K562 (cell line): ENCODE results near the gene CTCFL. TPM values are rescaled to one million over a fixed set of nuclear protein-coding genes. Genes with fewer than 3 reads are reported as not detected.

Experiments used
- BHLHE40 ChIP-seq: IDR thresholded peaks from 2 replicates; pipeline ENCODE4 v1.6.1; 2011; ENCODE audit warnings: low read length, improper control_type of control experiment
- CHD4 ChIP-seq: fragments of 200-600 bp; sonication (generic); IDR thresholded peaks from 3 replicates; pipeline ENCODE4 v1.6.1; 2012; ENCODE audit warnings: low read depth, mild to moderate bottlenecking, mixed read lengths, low read length, inconsistent platforms; ENCODE audit not compliant: insufficient read depth, insufficient replicate concordance, poor library complexity, severe bottlenecking
- DPF2 ChIP-seq: fragments of 450-650 bp; IDR thresholded peaks from 2 replicates; pipeline ENCODE4 v1.6.1; 2016
- FOXK1 ChIP-seq: sonication (generic); formaldehyde crosslinking; IDR thresholded peaks from 2 replicates; pipeline ENCODE4 v1.8.0; 2022; ENCODE audit warnings: missing genetic modification reagents, mild to moderate bottlenecking, borderline replicate concordance
- GTF2E2 ChIP-seq: fragments of 200-800 bp; sonication (Bioruptor generic); IDR thresholded peaks from 2 replicates; pipeline ENCODE4 v1.6.1; 2016; ENCODE audit warnings: missing genetic modification characterization, missing compliant biosample characterization
- KDM2B ChIP-seq: fragments of 250-450 bp; sonication (Bioruptor Pico); IDR thresholded peaks from 2 replicates; pipeline ENCODE4 v1.8.0; 2021; ENCODE audit warnings: mild to moderate bottlenecking, moderate library complexity
- NFE2 ChIP-seq: IDR thresholded peaks from 2 replicates; pipeline ENCODE4 v1.6.1; 2014; ENCODE audit warnings: antibody characterized with exemption, low read depth
- PHTF2 ChIP-seq: fragments of 250-450 bp; sonication (Bioruptor Pico); IDR thresholded peaks from 2 replicates; pipeline ENCODE4 v1.5.0; 2021; ENCODE audit warnings: mild to moderate bottlenecking
- RBBP5 ChIP-seq: fragments of 200-600 bp; sonication (generic); IDR thresholded peaks from 2 replicates; pipeline ENCODE4 v1.6.1; 2012; ENCODE audit warnings: borderline replicate concordance, mild to moderate bottlenecking, low read length, control low read depth, inconsistent platforms; ENCODE audit not compliant: insufficient read depth, poor library complexity, severe bottlenecking
- TAL1 ChIP-seq: fragments of 450-650 bp; IDR thresholded peaks from 2 replicates; pipeline ENCODE4 v1.6.1; 2016; ENCODE audit warnings: mild to moderate bottlenecking
- TRIM24 ChIP-seq, 2 experiments: fragments of 450-650 bp; IDR thresholded peaks; 2 replicates each; pipeline ENCODE4 v1.6.1; 2016
- UBTF ChIP-seq, 2 experiments: IDR thresholded peaks; 2 replicates each; pipeline ENCODE4 v1.6.1; 2012; ENCODE audit warnings: improper control_type of control experiment in 2 of 2, low read depth in 2 of 2, low read length in 2 of 2, borderline replicate concordance in 1 of 2
- ZEB2 ChIP-seq: fragments of 450-650 bp; IDR thresholded peaks from 2 replicates; pipeline ENCODE4 v1.6.1; 2016
- ZFP1 ChIP-seq: fragments of 450-650 bp; formaldehyde crosslinking; IDR thresholded peaks from 2 replicates; pipeline ENCODE4 v1.4.0; 2020; ENCODE audit warnings: mild to moderate bottlenecking, mixed read lengths
- ZFPM2 ChIP-seq: fragments of 250-450 bp; sonication (Bioruptor Pico); IDR thresholded peaks from 2 replicates; pipeline ENCODE4 v1.5.1; 2022; ENCODE audit warnings: mild to moderate bottlenecking
- ZNF134 ChIP-seq: fragments of 250-450 bp; sonication (Bioruptor Pico); conservative IDR thresholded peaks from 2 replicates; pipeline ENCODE4 v1.4.0; 2020
- ZNF311 ChIP-seq: fragments of 250-450 bp; sonication (Bioruptor Pico); IDR thresholded peaks from 2 replicates; pipeline ENCODE4 v1.4.0; 2020; ENCODE audit warnings: mild to moderate bottlenecking, moderate library complexity
- ZNF584 ChIP-seq: fragments of 200-800 bp; sonication (Bioruptor generic); IDR thresholded peaks from 2 replicates; pipeline ENCODE4 v1.6.1; 2016; ENCODE audit warnings: low read depth, mild to moderate bottlenecking, missing genetic modification characterization, missing compliant biosample characterization
- ZNF592 ChIP-seq: fragments of 450-650 bp; IDR thresholded peaks from 2 replicates; pipeline ENCODE4 v1.6.1; 2017; ENCODE audit warnings: antibody characterized with exemption, mild to moderate bottlenecking
- ZNF639 ChIP-seq, 2 experiments: fragments of 200-800 bp in 1 of 2; sonication (Bioruptor generic) in 1 of 2; sonication (generic) in 1 of 2; formaldehyde crosslinking in 1 of 2; IDR thresholded peaks in 1 of 2; conservative IDR thresholded peaks in 1 of 2; 2 replicates each; pipeline versions ENCODE4 v1.5.0 to v1.6.1; 2016 to 2020; ENCODE audit warnings: missing compliant biosample characterization in 1 of 2, missing genetic modification characterization in 1 of 2, missing genetic modification reagents in 1 of 2
- polyA plus RNA-seq, 8 experiments: library from polyadenylated mRNA; depleted of rRNA in 4 of 8; stranded (reverse) in 5 of 8; unstranded in 3 of 8; fragments of >200 nt; fragmentation: Nextera tagmentation in 2 of 8; fragmentation: Illumina TruSeq in 1 of 8; extraction: Ambion mirVana in 2 of 8; extraction: Trizol in 1 of 8; gene quantifications; 2 replicates each; pipeline versions ENCODE4 v1.2.1 to v1.2.3, GENCODE V29; 2011 to 2014; ENCODE audit warnings: inconsistent platforms in 1 of 8, missing spikeins in 1 of 8
- total RNA-seq, 7 experiments: library from RNA; depleted of rRNA in 6 of 7; stranded (reverse); fragments of >200 nt in 6 of 7; fragmentation: Illumina TruSeq in 2 of 7; extraction: Trizol in 2 of 7; gene quantifications; 2 replicates each; pipeline versions ENCODE4 v1.2.1 to v1.2.3, GENCODE V29; 2011 to 2021; ENCODE audit warnings: low replicate concordance in 1 of 7

Gene CTCFL
- total and polyA plus RNA-seq, 9 of the 15 experiments (the other 6 are each of a cell fraction or from before 2014, with no cell fraction given) = 42.4 to 188 (median 111) TPM

GRCh38 chr20:57451795-57452661 lies 72.9 kb downstream of the CTCFL start (continued):
- TF ChIP-seq ZNF592 = peak; percentile 97
- TF ChIP-seq BHLHE40 = peak; percentile 82
- TF ChIP-seq ZNF134 = peak; percentile 56; the same call in 1 of the 2 replicates
- peak in 1 of 2 experiments; percentile 88; a peak in 2 of 4 replicates for TF ChIP-seq ZNF639 (CRISPR knock-in tag; conservative IDR thresholded peaks at IDR 0.05 in 1 of 2, IDR thresholded peaks at IDR 0.05 in 1 of 2)
- TF ChIP-seq ZEB2 = 0 out of 2 replicates have a peak, but pooled peaks have one; percentile 31
- peak; percentile 96 for TF ChIP-seq CHD4
- no peak for TF ChIP-seq GTF2E2 (tag)
- TF ChIP-seq ZNF311 = peak; percentile 82
- TF ChIP-seq KDM2B (CRISPR knock-in tag) = no peak
- peak; percentile 83 for TF ChIP-seq TAL1
- TF ChIP-seq NFE2 = peak; percentile 50
- TF ChIP-seq ZNF584 (CRISPR knock-in tag) = peak; percentile 98
- peak; percentile 83 to 85 for TF ChIP-seq TRIM24 (IDR thresholded peaks at IDR 0.05)
- no peak for TF ChIP-seq ZFPM2 (CRISPR knock-in tag)
- TF ChIP-seq ZFP1 = no peak
- no peak for TF ChIP-seq PHTF2 (CRISPR knock-in tag)
- 0 out of 4 replicates have a peak, but pooled peaks of 1 of the 2 experiments have one; percentile 43 for TF ChIP-seq UBTF (IDR thresholded peaks at IDR 0.05; ENCODE audit: borderline replicate concordance in 1 of 2, low read depth in 2 of 2, low read length in 2 of 2)
- peak; percentile 59 for TF ChIP-seq RBBP5
- peak; percentile 89 for TF ChIP-seq DPF2
- no peak for TF ChIP-seq FOXK1 (CRISPR knock-in tag)
